UCSD-AML1 (cell line): ENCODE results near the gene HLA-DQA1.
"Not testable (repeated sequence)": the region's sequence is repeated elsewhere in the genome, so short reads cannot be mapped to it uniquely, and the experiment has no call there.

ENCODE experiments used
- DNase-seq: peaks from one replicate; lab custom pipeline; 2025; ENCODE audit not compliant: unreplicated experiment; lab: John Stamatoyannopoulos, UW

The HLA-DQA1 gene

DNA sequence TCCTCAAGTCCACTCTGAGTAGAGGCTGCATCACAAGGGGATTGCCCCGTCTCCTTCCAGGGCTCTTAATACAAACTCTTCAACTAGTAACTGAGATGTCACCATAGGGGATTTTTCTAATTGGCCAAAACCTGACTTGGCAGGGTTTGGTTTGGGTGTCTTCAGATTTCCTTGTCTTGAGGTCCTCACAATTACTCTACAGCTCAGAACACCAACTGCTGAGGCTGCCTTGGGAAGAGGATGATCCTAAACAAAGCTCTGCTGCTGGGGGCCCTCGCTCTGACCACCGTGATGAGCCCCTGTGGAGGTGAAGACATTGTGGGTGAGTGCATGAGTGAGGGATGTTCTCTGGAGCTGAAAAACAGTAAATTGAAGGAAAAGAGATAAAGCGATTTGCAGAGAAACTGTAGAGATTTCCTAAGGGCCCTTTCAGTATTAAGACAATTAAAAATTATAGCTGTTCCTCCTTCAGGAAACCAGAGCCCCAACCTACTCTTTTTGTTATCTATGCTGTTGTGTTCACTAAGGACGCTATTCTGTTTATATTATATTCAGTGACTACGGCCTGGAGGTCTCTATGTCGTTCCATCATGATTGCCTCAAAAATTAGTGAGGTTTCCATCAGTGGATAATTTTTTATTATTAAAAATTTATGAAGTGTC, at the start of gene HLA-DQA1:
Gene HLA-DQA1, plus strand, starts transcription at position 188 of the 662 bp plus-strand sequence. Its CDS starts 53 bp downstream, at position 241.
- DNase-seq = no peak

DNA sequence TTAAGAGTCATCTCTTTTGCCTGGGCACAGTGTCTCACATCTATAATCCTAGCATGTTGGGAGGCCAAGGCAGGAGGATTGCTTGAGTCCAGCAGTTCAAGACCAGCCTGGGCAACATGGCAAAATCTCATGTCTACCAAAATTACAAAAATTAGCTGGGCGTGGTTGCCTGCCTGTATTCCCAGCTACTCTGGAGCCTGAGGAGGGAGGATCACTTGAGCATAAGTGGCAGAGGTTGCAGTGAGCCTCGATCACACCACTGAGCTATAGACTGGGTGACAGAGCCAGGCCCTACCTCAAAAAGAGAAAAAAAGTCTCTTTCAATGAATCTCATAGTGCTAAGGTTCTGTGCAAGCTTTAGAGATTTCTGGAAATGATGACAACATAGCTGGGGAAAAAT, 49.0 kb upstream of the HLA-DQA1 start:
- DNase-seq = no peak

DNA sequence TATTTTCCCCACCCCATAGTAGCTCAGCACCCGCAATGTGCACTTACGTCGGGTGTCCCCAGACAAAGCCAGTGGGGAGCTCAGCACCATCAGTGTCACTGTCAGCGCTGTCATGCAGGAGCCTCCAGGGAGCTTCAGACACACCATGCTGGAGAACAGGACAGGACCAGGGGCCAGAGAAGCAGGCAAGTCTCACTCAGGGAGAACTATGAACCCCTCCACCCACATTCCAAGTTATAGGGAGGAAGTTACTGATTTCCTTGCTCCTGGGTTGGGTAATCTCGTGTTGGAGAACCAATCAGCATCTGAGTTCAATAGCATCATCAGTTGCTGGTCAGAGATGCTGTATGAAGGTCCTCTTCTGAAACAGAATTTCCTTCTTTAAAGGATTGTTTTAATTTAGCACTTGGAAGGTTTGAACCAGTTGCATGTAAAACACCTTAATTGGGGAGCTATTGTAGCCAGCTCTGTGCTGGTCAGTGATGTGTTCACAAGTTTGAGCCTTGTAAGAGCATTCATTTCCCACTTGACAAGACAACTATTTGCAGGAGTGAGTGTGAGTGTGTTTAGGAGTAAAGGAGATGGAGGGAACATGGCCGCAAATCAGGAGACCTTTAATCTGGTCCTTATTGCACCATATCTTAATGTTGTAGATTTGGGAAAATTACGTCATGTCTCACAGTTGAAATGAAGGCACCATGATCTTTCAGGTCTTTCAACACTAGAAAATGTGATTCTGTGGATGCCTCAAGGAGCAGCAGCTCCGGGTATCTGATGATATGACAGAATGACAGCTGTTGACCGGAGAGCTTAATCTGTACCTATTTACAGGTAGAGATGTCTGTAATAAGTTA, 47.4 kb upstream of the HLA-DQA1 start, which contains the start of gene HLA-DRB1:
Gene HLA-DRB1, minus strand, starts transcription at position 253 of the 854 bp plus-strand sequence. Its CDS starts 106 bp downstream, at position 147.
- no peak for DNase-seq

DNA sequence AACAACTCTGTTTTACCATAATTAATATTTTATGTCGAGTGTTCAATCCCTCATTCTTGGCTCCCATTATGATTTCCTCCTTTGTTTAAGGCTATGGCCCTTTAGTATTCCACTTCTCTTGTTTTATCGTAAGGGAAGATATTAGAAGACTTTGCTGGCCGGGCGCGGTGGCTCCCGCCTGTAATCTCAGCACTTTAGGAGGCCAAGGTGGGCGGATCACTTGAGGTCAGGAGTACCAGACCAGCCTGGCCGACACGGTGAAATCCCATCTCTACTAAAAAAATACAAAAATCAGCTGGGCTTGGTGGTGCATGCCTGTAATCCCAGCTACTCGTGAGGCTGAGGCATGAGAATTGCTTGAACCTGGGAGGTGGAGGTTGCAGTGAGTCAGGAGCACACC, 46.5 kb upstream of the HLA-DQA1 start:
- not testable (repeated sequence) for DNase-seq

- no peak for DNase-seq
Measured at GRCh38 chr6:32597024-32597423, 40.2 kb upstream of the HLA-DQA1 start.

DNA sequence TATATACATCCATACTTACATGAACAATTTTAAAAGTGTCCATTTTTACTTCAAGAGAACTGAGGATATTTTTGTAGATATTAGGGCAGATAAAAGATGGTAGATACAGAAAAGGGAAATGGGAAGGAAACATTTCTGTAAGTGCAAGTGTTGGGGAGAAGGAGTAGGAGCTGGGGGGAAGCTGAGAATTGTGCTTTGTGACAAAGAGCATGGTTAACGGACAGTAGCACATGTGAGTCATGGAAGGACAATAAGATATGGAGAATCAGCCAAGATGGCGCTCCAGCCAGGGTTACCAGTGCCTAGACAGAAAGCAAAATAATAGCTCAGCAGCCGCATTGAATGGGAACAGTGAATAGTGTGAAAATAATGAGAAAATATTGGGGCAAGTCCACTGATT, 34.8 kb upstream of the HLA-DQA1 start:
- DNase-seq = no peak

- DNase-seq = no peak
Measured at GRCh38 chr6:32603222-32603621, 34.0 kb upstream of the HLA-DQA1 start.

- DNase-seq = no peak
Measured at GRCh38 chr6:32603888-32604287, 33.3 kb upstream of the HLA-DQA1 start.

- DNase-seq = no peak
Measured at GRCh38 chr6:32604434-32604877, 32.8 kb upstream of the HLA-DQA1 start.

- DNase-seq = no peak
Measured at GRCh38 chr6:32607263-32607987, 29.8 kb upstream of the HLA-DQA1 start.

GRCh38 chr6:32607988-32608298, 29.3 kb upstream of the HLA-DQA1 start:
- DNase-seq = no peak

DNA sequence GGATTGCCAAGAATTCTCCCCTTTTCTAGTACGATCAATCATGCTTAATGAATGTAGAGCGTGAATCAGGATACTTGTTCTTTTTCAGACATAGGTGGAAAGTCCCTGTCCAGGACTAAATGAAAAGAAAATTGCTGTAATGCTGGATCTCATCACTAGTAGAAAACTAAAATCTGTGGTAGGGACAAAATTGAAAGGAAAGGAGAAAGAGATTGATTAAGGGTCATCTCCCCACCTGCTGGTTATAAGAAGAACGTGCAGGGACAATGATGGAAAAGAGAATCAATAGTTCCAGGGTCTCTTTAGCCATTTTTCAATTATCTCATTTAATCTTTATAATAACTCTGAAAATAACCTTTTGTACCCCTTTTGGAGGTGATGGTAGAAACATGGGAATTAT, 28.8 kb upstream of the HLA-DQA1 start:
- DNase-seq = no peak

- DNase-seq = no peak
Measured at GRCh38 chr6:32609391-32609730, 27.8 kb upstream of the HLA-DQA1 start.

GRCh38 chr6:32609731-32610640, 27.2 kb upstream of the HLA-DQA1 start:
- peak; percentile 19 for DNase-seq

GRCh38 chr6:32610682-32611296, 26.4 kb upstream of the HLA-DQA1 start:
- no peak for DNase-seq

GRCh38 chr6:32613475-32613874, 23.7 kb upstream of the HLA-DQA1 start:
- no peak for DNase-seq

GRCh38 chr6:32614366-32615081, 22.7 kb upstream of the HLA-DQA1 start:
- no peak for DNase-seq

DNA sequence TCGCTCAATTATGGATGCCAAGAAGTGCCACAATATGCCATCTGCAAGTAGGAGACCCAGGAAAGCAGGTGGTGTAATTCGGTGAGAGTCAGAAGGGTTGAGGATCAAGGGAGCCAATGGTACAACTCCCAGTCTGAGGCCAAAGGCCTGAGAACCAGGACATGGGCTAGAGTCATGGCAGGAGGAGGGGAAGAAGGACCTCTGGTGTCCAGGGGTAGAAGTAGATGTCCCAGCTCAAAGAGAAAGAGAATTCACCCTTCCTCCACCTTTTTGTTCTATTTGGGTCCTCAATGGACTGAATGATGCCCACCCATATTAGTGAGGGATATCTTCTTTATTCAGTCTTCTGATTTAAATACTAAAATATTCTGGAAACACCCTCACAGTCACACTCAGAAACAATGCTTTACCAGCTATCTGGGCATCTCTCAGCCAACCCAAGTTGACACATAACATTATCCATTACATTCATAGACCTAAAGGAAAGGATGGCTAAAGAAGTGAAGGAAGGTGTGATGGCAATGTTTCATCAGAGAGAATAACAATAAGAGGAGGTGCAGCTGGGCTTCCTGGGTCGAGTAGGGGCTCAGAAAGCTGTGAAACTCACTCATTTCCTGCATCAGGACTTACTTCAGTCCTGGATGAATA, 21.2 kb upstream of the HLA-DQA1 start:
- no peak for DNase-seq

GRCh38 chr6:32617751-32618150, 19.5 kb upstream of the HLA-DQA1 start:
- no peak for DNase-seq
